GM12874 (cell line): Measurements from ENCODE around the gene CSTF2T.

Experiments used
- TF ChIP-seq, protein P1 (sequence below): IDR thresholded peaks from 2 replicates; pipeline ENCODE4 v1.5.1; 2011; ENCODE audit warnings: low read depth, mild to moderate bottlenecking, control low read depth, low read length, moderate library complexity; ENCODE audit not compliant: insufficient read depth

Gene CSTF2T

GRCh38 chr10:51729822-51730555, 30.6 kb upstream of the CSTF2T start:
- TF ChIP-seq, protein P1, sequence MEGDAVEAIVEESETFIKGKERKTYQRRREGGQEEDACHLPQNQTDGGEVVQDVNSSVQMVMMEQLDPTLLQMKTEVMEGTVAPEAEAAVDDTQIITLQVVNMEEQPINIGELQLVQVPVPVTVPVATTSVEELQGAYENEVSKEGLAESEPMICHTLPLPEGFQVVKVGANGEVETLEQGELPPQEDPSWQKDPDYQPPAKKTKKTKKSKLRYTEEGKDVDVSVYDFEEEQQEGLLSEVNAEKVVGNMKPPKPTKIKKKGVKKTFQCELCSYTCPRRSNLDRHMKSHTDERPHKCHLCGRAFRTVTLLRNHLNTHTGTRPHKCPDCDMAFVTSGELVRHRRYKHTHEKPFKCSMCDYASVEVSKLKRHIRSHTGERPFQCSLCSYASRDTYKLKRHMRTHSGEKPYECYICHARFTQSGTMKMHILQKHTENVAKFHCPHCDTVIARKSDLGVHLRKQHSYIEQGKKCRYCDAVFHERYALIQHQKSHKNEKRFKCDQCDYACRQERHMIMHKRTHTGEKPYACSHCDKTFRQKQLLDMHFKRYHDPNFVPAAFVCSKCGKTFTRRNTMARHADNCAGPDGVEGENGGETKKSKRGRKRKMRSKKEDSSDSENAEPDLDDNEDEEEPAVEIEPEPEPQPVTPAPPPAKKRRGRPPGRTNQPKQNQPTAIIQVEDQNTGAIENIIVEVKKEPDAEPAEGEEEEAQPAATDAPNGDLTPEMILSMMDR, result no peak

GRCh38 chr10:51724038-51724437, 24.6 kb upstream of the CSTF2T start:
- TF ChIP-seq, protein P1, result no peak

- TF ChIP-seq, protein P1, result no peak
Observed at GRCh38 chr10:51718804-51719291, 19.5 kb upstream of the CSTF2T start.

DNA sequence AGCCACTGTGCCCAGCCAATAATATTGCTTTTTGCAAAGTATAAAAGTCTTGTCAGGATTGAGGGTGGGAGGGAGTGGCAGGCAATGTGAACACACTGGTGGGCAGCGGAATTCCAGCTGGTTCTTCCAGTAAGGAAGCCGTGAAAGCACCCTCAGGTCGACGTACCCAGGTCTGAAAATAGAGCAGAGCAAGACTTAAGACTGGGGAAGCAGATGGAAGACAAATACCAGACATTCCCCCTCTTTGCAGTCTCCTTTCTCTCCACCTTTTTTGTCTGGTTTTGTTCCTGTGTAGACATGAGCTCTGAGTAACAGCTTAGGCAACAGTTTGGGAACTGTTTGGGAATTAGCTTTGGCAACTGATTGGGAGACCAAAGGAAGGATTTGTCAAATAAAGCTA, 17.6 kb upstream of the CSTF2T start:
- TF ChIP-seq, protein P1, result no peak

GRCh38 chr10:51711519-51711891, 12.1 kb upstream of the CSTF2T start:
- TF ChIP-seq, protein P1, result no peak

GRCh38 chr10:51709324-51709972, 10.1 kb upstream of the CSTF2T start:
- TF ChIP-seq, protein P1, result no peak

DNA sequence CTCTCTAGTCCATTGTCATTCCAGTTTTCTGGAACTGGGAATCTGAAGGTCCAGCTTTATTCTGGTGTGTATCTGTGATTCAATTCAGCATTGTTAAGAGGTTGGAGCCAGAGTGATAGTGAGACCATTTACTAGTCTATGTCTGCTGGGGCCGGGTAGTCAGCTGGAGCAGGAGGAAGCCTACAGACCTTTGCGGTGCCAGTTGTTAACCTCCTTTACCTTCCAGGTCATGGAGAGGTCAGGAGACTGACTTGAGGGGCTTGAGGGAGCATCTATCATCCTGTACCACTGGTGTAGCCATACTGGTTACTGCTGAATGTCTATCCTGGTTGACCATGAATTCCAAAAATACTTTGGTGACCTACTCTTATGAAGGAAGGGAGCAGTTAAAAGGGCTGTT, 9.2 kb upstream of the CSTF2T start:
- TF ChIP-seq, protein P1, result no peak
